ENCODE measurements around the gene SLC8A1.

- TF ChIP-seq CTCF (IDR thresholded peaks at IDR 0.05): no peak
- no peak for TF ChIP-seq POLR2A (IDR thresholded peaks at IDR 0.05)
- no peak for TF ChIP-seq POLR2AphosphoS5 (IDR thresholded peaks at IDR 0.05)
Measured at GRCh38 chr2:40123746-40124145, 328.1 kb downstream of the SLC8A1 start.
